ENCODE measurements around the gene RGS7. TPM values are rescaled to one million over a fixed set of nuclear protein-coding genes. Genes with fewer than 3 reads are reported as not detected.

The RGS7 gene
- total and polyA plus RNA-seq, 2 of the 8 experiments (the other 6 are each of a cell fraction or from before 2014, with no cell fraction given): 1.6 to 3.0 TPM

DNA sequence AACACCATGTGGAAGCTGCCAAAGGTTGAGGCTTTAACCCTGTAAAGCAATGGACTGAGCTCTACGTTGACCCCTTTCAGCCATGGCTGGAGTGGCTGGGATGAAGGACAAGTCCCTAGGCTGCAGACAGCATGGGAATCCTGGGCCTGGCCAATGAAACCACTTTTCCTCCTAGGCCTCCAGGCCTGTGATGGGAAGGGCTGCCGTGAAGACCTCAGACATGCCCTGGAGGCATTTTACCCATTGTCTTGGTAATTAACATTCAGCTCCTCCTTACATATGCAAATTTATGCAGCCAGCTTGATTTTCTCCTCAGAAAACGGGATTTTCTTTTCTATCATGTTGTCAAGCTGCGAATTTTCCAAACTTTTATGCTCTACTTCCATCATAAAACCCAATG, 214.5 kb downstream of the RGS7 start:
- Histone ChIP-seq H3K79me1 (ENCODE audit: low read depth, low read length) (no peaks in the 10 kb centered on the region), H3K4me1 (replicated peaks in 1 of 4; ENCODE audit: control insufficient read depth in 3 of 4, insufficient read depth in 4 of 4, low read length in 3 of 4) (0 out of 7 replicates have a peak, but pooled peaks cover 0 to 2% (median 0%) of the 10 kb centered on the region in 4 experiments), H3K79me2 (ENCODE audit: control insufficient read depth in 1 of 2, insufficient read depth in 2 of 2, low read length in 2 of 2) (no peaks in the 10 kb centered on the region), H3K36me3 (ENCODE audit: control insufficient read depth in 2 of 4, insufficient read depth in 4 of 4, low read length in 3 of 4) (no peaks in the 10 kb centered on the region; a peak in 2 of 8 replicates), H3K27ac (ENCODE audit: low read depth, low read length) (no peak overlapping the region), H2BK20ac (ENCODE audit: low read length) (no peak overlapping the region), H3K4me3 (ENCODE audit: extremely low read depth in 1 of 4, insufficient read depth in 2 of 4, low read depth in 3 of 4, low read length in 4 of 4) (no peak overlapping the region; a peak in 1 of 8 replicates), H3K4me2 (ENCODE audit: insufficient read depth in 1 of 2, low read depth in 2 of 2, low read length in 2 of 2) (no peak overlapping the region), H2BK120ac (replicated peaks; ENCODE audit: low read depth, low read length) (no peak overlapping the region), H3K9me3 (ENCODE audit: insufficient read depth in 2 of 2, low read depth in 1 of 2, low read length in 1 of 2) (peaks cover 8 to 15% of the 10 kb centered on the region in 2 experiments), H3K23me2 (ENCODE audit: low read depth, low read length) (0 out of 2 replicates have a peak, but pooled peaks cover 2% of the 10 kb centered on the region), H3K14ac (ENCODE audit: insufficient read length) (no peak overlapping the region), H4K5ac (ENCODE audit: insufficient read length, low read depth, low read length) (no peak overlapping the region), H3K4ac (replicated peaks; ENCODE audit: insufficient read length, low read depth, low read length) (no peak overlapping the region), H3K9ac (replicated peaks in 1 of 4; ENCODE audit: extremely low read depth in 1 of 4, low read depth in 3 of 4, low read length in 3 of 4) (no peak overlapping the region), H2AK5ac (ENCODE audit: low read depth, low read length) (no peak overlapping the region), H4K91ac (replicated peaks; ENCODE audit: insufficient read length, low read length) (no peak overlapping the region), H2BK15ac (ENCODE audit: low read length) (no peak overlapping the region), H2BK5ac (ENCODE audit: low read depth, low read length) (peak overlapping the region; percentile 26; the same call in 1 of the 2 replicates), H3K18ac (ENCODE audit: extremely low read depth, low read length) (no peak overlapping the region), H3K56ac (replicated peaks; ENCODE audit: insufficient read length, low read depth, low read length) (no peak overlapping the region), H3K27me3 (replicated peaks in 1 of 4; ENCODE audit: control insufficient read depth in 3 of 4, extremely low read depth in 1 of 4, insufficient read depth in 3 of 4, low read length in 3 of 4) (no peaks in the 10 kb centered on the region), H2AFZ (ENCODE audit: low read length) (no peak overlapping the region), H4K20me1 (replicated peaks in 1 of 2; ENCODE audit: control insufficient read depth in 1 of 2, insufficient read depth in 2 of 2, low read length in 2 of 2) (no peaks in the 10 kb centered on the region), H3K23ac (ENCODE audit: insufficient read length) (no peak overlapping the region), H4K8ac (ENCODE audit: extremely low read depth, insufficient read depth, low read length) (no peak overlapping the region), H2BK12ac (ENCODE audit: low read depth, low read length) (peak overlapping the region; percentile 12; the same call in 1 of the 2 replicates)
- POLR2A ChIA-PET (ENCODE audit: partially characterized antibody): no interaction called here
- 84% methylated on average over 4 of the region's 4 CpGs; no CpG with 5 or more reads in 1 of the 2 experiments for WGBS, 2 experiments (ENCODE audit: extremely low coverage in 1 of 2, insufficient coverage in 1 of 2, insufficient read length in 1 of 2, insufficient replicate concordance in 2 of 2, low coverage in 1 of 2, low lambda C conversion rate in 2 of 2, missing lambda C conversion rate in 1 of 2)
- FAIRE-seq (no peak), DNase-seq (ENCODE audit: low read depth in 1 of 2, low spot score in 2 of 2) (no peak)
- CTCF ChIA-PET (ENCODE audit: partially characterized antibody): interaction anchor here (0.7 to 1.0 kb wide), 2 partner anchors 15 to 1285 kb away, joined by 3 read pairs; no protein-coding TSS in a partner anchor
- TF ChIP-seq RXRA (IDR thresholded peaks at IDR 0.05; ENCODE audit: insufficient read depth, low read depth, low read length) (no peak), ZNF274 (IDR thresholded peaks at IDR 0.05; ENCODE audit: borderline replicate concordance, extremely low read depth, low read length) (no peak), EP300 (IDR thresholded peaks at IDR 0.05; ENCODE audit: borderline replicate concordance in 1 of 2, low read depth in 2 of 2, low read length in 2 of 2) (no peak), SRF (IDR thresholded peaks at IDR 0.05; ENCODE audit: low read depth, low read length) (no peak), TAF1 (IDR thresholded peaks at IDR 0.05; ENCODE audit: low read depth, low read length) (no peak), KDM5A (IDR thresholded peaks at IDR 0.05; ENCODE audit: low read length) (no peak), PHF8 (conservative IDR thresholded peaks at IDR 0.05; ENCODE audit: low read depth, low read length) (no peak), HDAC2 (IDR thresholded peaks at IDR 0.05; ENCODE audit: borderline replicate concordance in 1 of 2, low read depth in 2 of 2, low read length in 2 of 2) (no peak), MAFK (IDR thresholded peaks at IDR 0.05; ENCODE audit: low read depth, low read length) (no peak)
